GM21390 (cell line): ENCODE data around the gene SNCAIP.
"Not testable (repeated sequence)": the region's sequence is repeated elsewhere in the genome, so short reads cannot be mapped to it uniquely, and the experiment has no call there.

Experiments used
- ATAC-seq: cut with Tn5 transposase; IDR thresholded peaks from one replicate; pipeline ENCODE4 v1.9.1; 2021; ENCODE audit not compliant: unreplicated experiment

Gene SNCAIP

GRCh38 chr5:122457178-122457826 lies 145.3 kb downstream of the SNCAIP start:
- ATAC-seq = no peak

GRCh38 chr5:122458278-122458872 lies 146.3 kb downstream of the SNCAIP start:
- ATAC-seq = peak; percentile 82

GRCh38 chr5:122462486-122462885 lies 150.4 kb downstream of the SNCAIP start:
- no peak for ATAC-seq

GRCh38 chr5:122463221-122463620 lies 151.2 kb downstream of the SNCAIP start:
- ATAC-seq = no peak

GRCh38 chr5:122464191-122464590 lies 152.2 kb downstream of the SNCAIP start:
- ATAC-seq = no peak

- no peak for ATAC-seq
Observed at GRCh38 chr5:122465031-122465577, 153.1 kb downstream of the SNCAIP start.

- ATAC-seq = no peak
Observed at GRCh38 chr5:122465994-122466393, 154.0 kb downstream of the SNCAIP start.

- no peak for ATAC-seq
Observed at GRCh38 chr5:122468351-122469116, 156.5 kb downstream of the SNCAIP start.

GRCh38 chr5:122469384-122469919 lies 157.4 kb downstream of the SNCAIP start:
- no peak for ATAC-seq

GRCh38 chr5:122470365-122470764 lies 158.3 kb downstream of the SNCAIP start:
- no peak for ATAC-seq

- ATAC-seq = no peak
Observed at GRCh38 chr5:122471031-122471751, 159.2 kb downstream of the SNCAIP start.

- ATAC-seq = no peak
Observed at GRCh38 chr5:122471752-122472061, 159.7 kb downstream of the SNCAIP start.

- no peak for ATAC-seq
Observed at GRCh38 chr5:122473138-122473843, 161.3 kb downstream of the SNCAIP start.

- no peak for ATAC-seq
Observed at GRCh38 chr5:122473941-122474340, 161.9 kb downstream of the SNCAIP start.

GRCh38 chr5:122478741-122479442 lies 166.9 kb downstream of the SNCAIP start:
- no peak for ATAC-seq

GRCh38 chr5:122480146-122480545 lies 168.1 kb downstream of the SNCAIP start:
- no peak for ATAC-seq

- ATAC-seq = no peak
Observed at GRCh38 chr5:122484103-122484502, 172.1 kb downstream of the SNCAIP start.

- ATAC-seq = no peak
Observed at GRCh38 chr5:122485226-122485625, 173.2 kb downstream of the SNCAIP start.

GRCh38 chr5:122486616-122487015 lies 174.6 kb downstream of the SNCAIP start:
- ATAC-seq = not testable (repeated sequence)

GRCh38 chr5:122490718-122491117 lies 178.7 kb downstream of the SNCAIP start:
- ATAC-seq = no peak
